HG03442 (cell line): ENCODE measurements around the gene C1QTNF9B.
"Not testable (repeated sequence)": the region's sequence is repeated elsewhere in the genome, so short reads cannot be mapped to it uniquely, and the experiment has no call there.

ENCODE experiments used
- ATAC-seq: cut with Tn5 transposase; IDR thresholded peaks from one replicate; pipeline ENCODE4 v1.9.1; 2021; ENCODE audit warnings: mild to moderate bottlenecking, moderate library complexity; ENCODE audit not compliant: unreplicated experiment

Gene C1QTNF9B

GRCh38 chr13:23897452-23897919 lies at the start of gene C1QTNF9B:
C1QTNF9B (minus strand) TSS chr13:23897502.
- not testable (repeated sequence) for ATAC-seq

GRCh38 chr13:23946900-23947299 lies 49.6 kb upstream of the C1QTNF9B start:
- ATAC-seq = no peak

- no peak for ATAC-seq
These were observed 48.8 kb upstream of the C1QTNF9B start for GRCh38 chr13:23946067-23946466.

- no peak for ATAC-seq
These were observed 48.3 kb upstream of the C1QTNF9B start for GRCh38 chr13:23945612-23946011.

- no peak for ATAC-seq
These were observed 43.9 kb upstream of the C1QTNF9B start for GRCh38 chr13:23941211-23941610.

GRCh38 chr13:23939666-23940065 lies 42.4 kb upstream of the C1QTNF9B start:
- not testable (repeated sequence) for ATAC-seq

- ATAC-seq = no peak
These were observed 37.2 kb upstream of the C1QTNF9B start for GRCh38 chr13:23934520-23934919.

- ATAC-seq = no peak
These were observed 31.7 kb upstream of the C1QTNF9B start for GRCh38 chr13:23928985-23929384.

GRCh38 chr13:23923031-23923430 lies 25.7 kb upstream of the C1QTNF9B start:
- ATAC-seq = no peak

- ATAC-seq = no peak
These were observed 25.0 kb upstream of the C1QTNF9B start for GRCh38 chr13:23922005-23922932.

- no peak for ATAC-seq
These were observed 24.2 kb upstream of the C1QTNF9B start for GRCh38 chr13:23921451-23921888.

- ATAC-seq = no peak
These were observed 21.7 kb upstream of the C1QTNF9B start for GRCh38 chr13:23919006-23919405.

- ATAC-seq = no peak
These were observed 20.9 kb upstream of the C1QTNF9B start for GRCh38 chr13:23918208-23918607.

- ATAC-seq = no peak
These were observed 18.0 kb upstream of the C1QTNF9B start for GRCh38 chr13:23915308-23915707.

GRCh38 chr13:23912469-23912868 lies 15.2 kb upstream of the C1QTNF9B start:
- no peak for ATAC-seq

- no peak for ATAC-seq
These were observed 12.3 kb upstream of the C1QTNF9B start for GRCh38 chr13:23909606-23910005.

GRCh38 chr13:23905766-23906165 lies 8.5 kb upstream of the C1QTNF9B start:
- ATAC-seq = no peak

GRCh38 chr13:23903906-23904280 lies 6.6 kb upstream of the C1QTNF9B start:
- no peak for ATAC-seq

GRCh38 chr13:23902975-23903905 lies 5.9 kb upstream of the C1QTNF9B start:
- ATAC-seq = no peak

- no peak for ATAC-seq
These were observed 4.1 kb upstream of the C1QTNF9B start for GRCh38 chr13:23901365-23901764.

GRCh38 chr13:23899555-23899954 lies 2.3 kb upstream of the C1QTNF9B start:
- no peak for ATAC-seq
